ENCODE measurements around the gene DDA1. TPM values are rescaled to one million over a fixed set of nuclear protein-coding genes. Genes with fewer than 3 reads are reported as not detected.

The DDA1 gene
- total and polyA plus RNA-seq, 9 of the 15 experiments (the other 6 are each of a cell fraction or from before 2014, with no cell fraction given) = 1.4 to 83.8 (median 33.8) TPM

DNA sequence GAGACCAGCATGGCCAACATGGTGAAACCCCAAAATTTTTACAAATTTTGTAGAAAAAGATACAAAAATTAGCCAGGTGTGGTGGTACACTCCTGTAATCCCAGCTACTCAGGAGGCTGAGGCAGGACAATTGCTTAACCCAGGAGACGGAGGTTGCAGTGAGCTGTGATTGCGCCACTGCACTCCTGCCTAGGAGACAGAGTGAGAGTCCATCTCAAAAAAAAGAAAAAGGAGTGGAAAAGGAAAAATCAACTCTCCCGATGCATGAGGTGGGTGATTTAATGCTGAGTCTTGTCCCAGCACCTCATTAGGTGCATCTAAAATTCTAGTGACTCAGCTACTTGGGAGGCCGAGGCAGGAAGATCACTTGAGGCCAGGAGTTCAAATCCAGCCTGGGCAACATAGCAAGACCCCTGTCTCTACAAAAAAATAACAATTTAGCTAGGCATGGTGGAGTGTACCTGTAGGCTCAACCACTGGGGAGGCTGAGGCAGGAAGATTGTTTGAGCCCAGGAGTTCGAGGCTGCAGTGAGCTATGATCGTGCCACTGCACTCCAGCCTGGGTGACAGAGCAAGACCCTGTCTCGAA lies 47.8 kb downstream of the DDA1 start:
- H3K4me1 ChIP-seq (replicated peaks in 1 of 2; ENCODE audit: control insufficient read depth in 2 of 2, insufficient read depth in 2 of 2, low read length in 2 of 2) = peaks cover 0 to 4% of the 10 kb centered on the region in 2 experiments; a peak in 2 of 5 replicates
- intact Hi-C loops (cut with micrococcal nuclease) (no loop called here), in situ Hi-C loops (cut with MboI) (no loop called here)
- H3K79me2 ChIP-seq (ENCODE audit: control insufficient read depth, insufficient read depth, low read length) = no peaks in the 10 kb centered on the region
- POLR2A ChIA-PET = interaction anchor here (0.6 kb wide), 1 partner anchor 228 kb away, joined by 4 read pairs; no protein-coding TSS in a partner anchor
- TF ChIP-seq, protein P1, sequence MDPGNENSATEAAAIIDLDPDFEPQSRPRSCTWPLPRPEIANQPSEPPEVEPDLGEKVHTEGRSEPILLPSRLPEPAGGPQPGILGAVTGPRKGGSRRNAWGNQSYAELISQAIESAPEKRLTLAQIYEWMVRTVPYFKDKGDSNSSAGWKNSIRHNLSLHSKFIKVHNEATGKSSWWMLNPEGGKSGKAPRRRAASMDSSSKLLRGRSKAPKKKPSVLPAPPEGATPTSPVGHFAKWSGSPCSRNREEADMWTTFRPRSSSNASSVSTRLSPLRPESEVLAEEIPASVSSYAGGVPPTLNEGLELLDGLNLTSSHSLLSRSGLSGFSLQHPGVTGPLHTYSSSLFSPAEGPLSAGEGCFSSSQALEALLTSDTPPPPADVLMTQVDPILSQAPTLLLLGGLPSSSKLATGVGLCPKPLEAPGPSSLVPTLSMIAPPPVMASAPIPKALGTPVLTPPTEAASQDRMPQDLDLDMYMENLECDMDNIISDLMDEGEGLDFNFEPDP (CRISPR knock-in tag; IDR thresholded peaks at IDR 0.05) = no peak
- TF ChIP-seq, protein P2, sequence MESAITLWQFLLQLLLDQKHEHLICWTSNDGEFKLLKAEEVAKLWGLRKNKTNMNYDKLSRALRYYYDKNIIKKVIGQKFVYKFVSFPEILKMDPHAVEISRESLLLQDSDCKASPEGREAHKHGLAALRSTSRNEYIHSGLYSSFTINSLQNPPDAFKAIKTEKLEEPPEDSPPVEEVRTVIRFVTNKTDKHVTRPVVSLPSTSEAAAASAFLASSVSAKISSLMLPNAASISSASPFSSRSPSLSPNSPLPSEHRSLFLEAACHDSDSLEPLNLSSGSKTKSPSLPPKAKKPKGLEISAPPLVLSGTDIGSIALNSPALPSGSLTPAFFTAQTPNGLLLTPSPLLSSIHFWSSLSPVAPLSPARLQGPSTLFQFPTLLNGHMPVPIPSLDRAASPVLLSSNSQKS (CRISPR knock-in tag; IDR thresholded peaks at IDR 0.05) = no peak
- TF ChIP-seq ILK (tag; IDR thresholded peaks at IDR 0.05; ENCODE audit: borderline replicate concordance, low read depth) = no peak
- peak; percentile 55 for TF ChIP-seq CEBPB (tag; IDR thresholded peaks at IDR 0.05)
- TF ChIP-seq ZNF316 (IDR thresholded peaks at IDR 0.05) = peak; percentile 27; the same call in 1 of the 2 replicates
- TF ChIP-seq, protein P3, sequence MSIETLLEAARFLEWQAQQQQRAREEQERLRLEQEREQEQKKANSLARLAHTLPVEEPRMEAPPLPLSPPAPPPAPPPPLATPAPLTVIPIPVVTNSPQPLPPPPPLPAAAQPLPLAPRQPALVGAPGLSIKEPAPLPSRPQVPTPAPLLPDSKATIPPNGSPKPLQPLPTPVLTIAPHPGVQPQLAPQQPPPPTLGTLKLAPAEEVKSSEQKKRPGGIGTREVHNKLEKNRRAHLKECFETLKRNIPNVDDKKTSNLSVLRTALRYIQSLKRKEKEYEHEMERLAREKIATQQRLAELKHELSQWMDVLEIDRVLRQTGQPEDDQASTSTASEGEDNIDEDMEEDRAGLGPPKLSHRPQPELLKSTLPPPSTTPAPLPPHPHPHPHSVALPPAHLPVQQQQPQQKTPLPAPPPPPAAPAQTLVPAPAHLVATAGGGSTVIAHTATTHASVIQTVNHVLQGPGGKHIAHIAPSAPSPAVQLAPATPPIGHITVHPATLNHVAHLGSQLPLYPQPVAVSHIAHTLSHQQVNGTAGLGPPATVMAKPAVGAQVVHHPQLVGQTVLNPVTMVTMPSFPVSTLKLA (conservative IDR thresholded peaks at IDR 0.05) = no peak
- no peak for TF ChIP-seq BCOR (IDR thresholded peaks at IDR 0.05)
- TF ChIP-seq TRIM28 (IDR thresholded peaks at IDR 0.05) = no peak
- TF ChIP-seq, protein P4, sequence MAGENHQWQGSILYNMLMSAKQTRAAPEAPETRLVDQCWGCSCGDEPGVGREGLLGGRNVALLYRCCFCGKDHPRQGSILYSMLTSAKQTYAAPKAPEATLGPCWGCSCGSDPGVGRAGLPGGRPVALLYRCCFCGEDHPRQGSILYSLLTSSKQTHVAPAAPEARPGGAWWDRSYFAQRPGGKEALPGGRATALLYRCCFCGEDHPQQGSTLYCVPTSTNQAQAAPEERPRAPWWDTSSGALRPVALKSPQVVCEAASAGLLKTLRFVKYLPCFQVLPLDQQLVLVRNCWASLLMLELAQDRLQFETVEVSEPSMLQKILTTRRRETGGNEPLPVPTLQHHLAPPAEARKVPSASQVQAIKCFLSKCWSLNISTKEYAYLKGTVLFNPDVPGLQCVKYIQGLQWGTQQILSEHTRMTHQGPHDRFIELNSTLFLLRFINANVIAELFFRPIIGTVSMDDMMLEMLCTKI (IDR thresholded peaks at IDR 0.05; ENCODE audit: partially characterized antibody) = no peak
- no peak for TF ChIP-seq PCBP2 (IDR thresholded peaks at IDR 0.05; ENCODE audit: low read depth, low read length, poor library complexity, severe bottlenecking)
- no peak for TF ChIP-seq POLR2G (IDR thresholded peaks at IDR 0.05; ENCODE audit: low read depth, low read length)
- no peak for TF ChIP-seq PTTG1 (tag; IDR thresholded peaks at IDR 0.05; ENCODE audit: low read depth)
- no peak for TF ChIP-seq TCFL5 (CRISPR knock-in tag; conservative IDR thresholded peaks at IDR 0.05)
- TF ChIP-seq IFI16 (CRISPR knock-in tag; IDR thresholded peaks at IDR 0.05) = no peak
- no peak for TF ChIP-seq PHB2 (IDR thresholded peaks at IDR 0.05; ENCODE audit: low read depth)
- TF ChIP-seq ZNF121 (CRISPR knock-in tag; conservative IDR thresholded peaks at IDR 0.05) = peak; percentile 81
- TF ChIP-seq CEBPG (CRISPR knock-in tag; IDR thresholded peaks at IDR 0.05) = no peak
- 0 out of 4 replicates have a peak, but pooled peaks of 1 of the 2 experiments have one; percentile 12 for TF ChIP-seq CEBPG (tag; conservative IDR thresholded peaks at IDR 0.05 in 1 of 2, IDR thresholded peaks at IDR 0.05 in 1 of 2)
- no TSS peak for BruUV-seq (replicated peaks)
- DNase-seq (ENCODE audit: extremely low read depth in 1 of 4, low spot score in 3 of 4) = no peak
- H3K4me3 ChIP-seq = no peak overlapping the region
- WGBS (ENCODE audit: insufficient coverage, low coverage, missing lambda C conversion rate) = 9% methylated on average over 6 of the region's 7 CpGs
- no peak overlapping the region for H2AFZ ChIP-seq (ENCODE audit: low read depth, low read length)
- ATAC-seq = no peak
- H3K36me3 ChIP-seq (ENCODE audit: control insufficient read depth, insufficient read depth, low read length) = no peaks in the 10 kb centered on the region
- H3K9me1 ChIP-seq (ENCODE audit: control insufficient read depth, insufficient read depth, low read length) = no peaks in the 10 kb centered on the region
- H3K9ac ChIP-seq (ENCODE audit: insufficient read depth in 1 of 2, low read depth in 2 of 2, low read length in 2 of 2) = no peak overlapping the region
- H3K9me3 ChIP-seq (replicated peaks; ENCODE audit: control insufficient read depth, insufficient read depth, low read depth, low read length) = no peaks in the 10 kb centered on the region
- H4K20me1 ChIP-seq (replicated peaks; ENCODE audit: control insufficient read depth, insufficient read depth, low read length) = no peaks in the 10 kb centered on the region
- no peak overlapping the region for H3K27ac ChIP-seq (ENCODE audit: extremely low read depth, low read depth, low read length)
- CTCF ChIA-PET (ENCODE audit: low intra/inter-chr PET ratio) = no interaction called here
- H3K27me3 ChIP-seq (ENCODE audit: control insufficient read depth in 2 of 2, insufficient read depth in 2 of 2, low read length in 2 of 2) = peaks cover 12 to 36% of the 10 kb centered on the region in 2 experiments; a peak in 4 of 5 replicates
- no peak overlapping the region for H3K4me2 ChIP-seq (ENCODE audit: insufficient read depth, low read length)
- no peak for FAIRE-seq

Measured in K562 (cell line).